H1 (cell line): ENCODE measurements around the gene PRDX2. TPM values are rescaled to one million over a fixed set of nuclear protein-coding genes. Genes with fewer than 3 reads are reported as not detected.

Source experiments
- ASH2L ChIP-seq: fragments of 200-600, 300-600 bp; sonication (generic); IDR thresholded peaks from one replicate; pipeline ENCODE4 v1.7.1; 2017; ENCODE audit warnings: low read length
- ATF2 ChIP-seq: IDR thresholded peaks from 2 replicates; pipeline ENCODE4 v1.6.1; 2012; ENCODE audit warnings: low read length, inconsistent platforms
- ATF3 ChIP-seq: IDR thresholded peaks from 2 replicates; pipeline ENCODE4 v1.6.1; 2011; ENCODE audit warnings: low read depth, mild to moderate bottlenecking, low read length; ENCODE audit not compliant: insufficient read depth
- EGR1 ChIP-seq: IDR thresholded peaks from 2 replicates; pipeline ENCODE4 v1.6.1; 2011; ENCODE audit warnings: low read depth, low read length, borderline replicate concordance
- EZH2 ChIP-seq: fragments of 200-600 bp; sonication (generic); IDR thresholded peaks from 2 replicates; pipeline ENCODE4 v1.7.1; 2012; ENCODE audit warnings: low read depth, mild to moderate bottlenecking, moderate library complexity, low read length, inconsistent platforms; ENCODE audit not compliant: severe bottlenecking
- GTF2F1 ChIP-seq: IDR thresholded peaks from 2 replicates; pipeline ENCODE4 v1.6.1; 2012; ENCODE audit warnings: low read depth, low read length, improper control_type of control experiment, borderline replicate concordance
- HDAC2 ChIP-seq, 2 experiments: fragments of 300-600 bp in 1 of 2; sonication (generic) in 1 of 2; IDR thresholded peaks; 2 replicates each; pipeline ENCODE4 v1.6.1; 2011 to 2012; ENCODE audit warnings: low read depth in 2 of 2, low read length in 2 of 2, mild to moderate bottlenecking in 2 of 2, moderate library complexity in 2 of 2, borderline replicate concordance in 1 of 2, inconsistent platforms in 1 of 2
- HDAC6 ChIP-seq: IDR thresholded peaks from one replicate; pipeline ENCODE4 v1.7.1; 2012; ENCODE audit warnings: low read depth, mild to moderate bottlenecking, inconsistent platforms, low read length, moderate library complexity
- NRF1 ChIP-seq: IDR thresholded peaks from 2 replicates; pipeline ENCODE4 v1.6.1; 2011; ENCODE audit warnings: mild to moderate bottlenecking, low read depth, low read length, improper control_type of control experiment
- PHF8 ChIP-seq: fragments of 200-600 bp; sonication (generic); conservative IDR thresholded peaks from 2 replicates; pipeline ENCODE4 v1.7.1; 2012; ENCODE audit warnings: low read depth, mild to moderate bottlenecking, inconsistent platforms, low read length, moderate library complexity
- POLR2A ChIP-seq, 2 experiments: IDR thresholded peaks; 1 replicate in 1 of 2; 2 replicates in 1 of 2; pipeline ENCODE4 v1.6.1; 2011; ENCODE audit warnings: low read depth in 2 of 2, low read length in 2 of 2, mild to moderate bottlenecking in 2 of 2; ENCODE audit errors: control extremely low read depth in 1 of 2
- POU5F1 ChIP-seq: IDR thresholded peaks from 2 replicates; pipeline ENCODE4 v1.6.1; 2011; ENCODE audit warnings: low read depth, mild to moderate bottlenecking, low read length, moderate library complexity
- RBBP5 ChIP-seq: IDR thresholded peaks from 2 replicates; pipeline ENCODE4 v1.7.1; 2012; ENCODE audit warnings: low read depth, mild to moderate bottlenecking, inconsistent platforms, low read length, moderate library complexity, borderline replicate concordance
- RXRA ChIP-seq: IDR thresholded peaks from 2 replicates; pipeline ENCODE4 v1.6.1; 2011; ENCODE audit warnings: low read depth, mild to moderate bottlenecking, low read length, moderate library complexity; ENCODE audit not compliant: insufficient read depth
- SIN3A ChIP-seq, 2 experiments: IDR thresholded peaks in 1 of 2; conservative IDR thresholded peaks in 1 of 2; 2 replicates each; pipeline ENCODE4 v1.6.1; 2011 to 2012; ENCODE audit warnings: low read length in 2 of 2, improper control_type of control experiment in 1 of 2, low read depth in 1 of 2, mild to moderate bottlenecking in 1 of 2
- SP1 ChIP-seq: IDR thresholded peaks from 2 replicates; pipeline ENCODE4 v1.6.1; 2011; ENCODE audit warnings: low read depth, low read length
- SP2 ChIP-seq: IDR thresholded peaks from 2 replicates; pipeline ENCODE4 v1.6.1; 2012; ENCODE audit warnings: mild to moderate bottlenecking, low read length, inconsistent platforms
- polyA plus RNA-seq, 7 experiments: library from polyadenylated mRNA; depleted of rRNA in 3 of 7; stranded (reverse) in 5 of 7; unstranded in 2 of 7; fragments of >200 nt in 5 of 7; fragments of 200-250 nt in 2 of 7; gene quantifications; 1 replicate in 5 of 7; 2 replicates in 1 of 7; 4 replicates in 1 of 7; pipeline versions ENCODE4 v1.2.1 to v1.2.3, GENCODE V29; 2011 to 2013; ENCODE audit warnings: missing spikeins in 2 of 7, mixed read lengths in 2 of 7
- total RNA-seq: library from RNA; stranded (reverse); fragmentation: NEBNext Ultra II Directional; extraction: Animal tissue kit (Norgen Biotek cat#: 25700); gene quantifications from 2 replicates; pipeline ENCODE4 v1.2.1, GENCODE V29; 2021
- TF ChIP-seq, protein P1 (sequence below), 3 experiments: IDR thresholded peaks; 1 replicate in 2 of 3; 2 replicates in 1 of 3; pipeline versions ENCODE4 v1.5.1 to v1.6.1; 2011; ENCODE audit warnings: low read length in 3 of 3, mild to moderate bottlenecking in 3 of 3, inconsistent platforms in 2 of 3, low read depth in 1 of 3, moderate library complexity in 1 of 3; ENCODE audit not compliant: insufficient read depth in 1 of 3; ENCODE audit errors: control extremely low read depth in 1 of 3

PRDX2 gene
- total and polyA plus RNA-seq, 2 of the 8 experiments (the other 6 are each of a cell fraction or from before 2014, with no cell fraction given): 380 to 748 TPM

DNA sequence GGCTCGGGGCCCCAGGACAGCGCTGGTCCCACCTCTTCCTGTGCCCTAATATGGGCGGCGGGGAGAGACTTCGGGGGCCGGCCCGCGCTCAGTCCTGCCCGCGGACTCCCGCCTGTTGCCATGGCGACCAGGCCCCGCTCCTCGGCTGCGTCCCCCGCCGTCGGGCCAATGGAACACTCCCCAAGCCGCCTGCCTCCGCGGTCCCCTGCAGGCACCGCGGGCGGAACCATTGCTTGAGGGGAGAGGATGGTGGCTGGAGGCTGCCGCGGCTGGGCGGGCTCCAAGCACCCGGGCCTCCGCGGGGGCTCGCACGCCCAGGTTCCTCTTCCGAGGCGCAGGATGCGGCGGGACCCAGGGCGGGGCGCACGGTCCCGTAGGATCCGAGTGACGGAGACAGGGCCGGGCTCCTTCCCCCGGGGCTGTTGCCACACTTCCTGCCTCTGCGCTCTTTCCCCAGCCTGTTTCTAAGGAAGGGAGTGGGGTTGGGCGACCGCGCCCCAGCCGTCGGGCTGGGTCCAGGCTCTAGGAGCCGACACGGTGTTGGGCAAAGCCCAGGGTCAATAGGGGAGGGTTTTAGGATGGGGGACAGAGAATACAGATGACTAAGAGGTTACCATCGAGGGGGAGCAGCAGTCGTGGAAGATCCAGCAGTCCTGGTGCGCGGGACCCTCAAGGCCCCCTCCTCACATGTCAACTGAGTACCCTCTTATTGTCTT, 11.5 kb downstream of the PRDX2 start (continued):
- TF ChIP-seq HDAC6: no peak
- TF ChIP-seq SP1: 0 out of 2 replicates have a peak, but pooled peaks have one; percentile 48
- no peak for TF ChIP-seq ATF2
- TF ChIP-seq ASH2L: peak; percentile 35
- TF ChIP-seq RXRA: no peak
- TF ChIP-seq POU5F1: no peak
- TF ChIP-seq SP2: no peak
- TF ChIP-seq, protein P1, sequence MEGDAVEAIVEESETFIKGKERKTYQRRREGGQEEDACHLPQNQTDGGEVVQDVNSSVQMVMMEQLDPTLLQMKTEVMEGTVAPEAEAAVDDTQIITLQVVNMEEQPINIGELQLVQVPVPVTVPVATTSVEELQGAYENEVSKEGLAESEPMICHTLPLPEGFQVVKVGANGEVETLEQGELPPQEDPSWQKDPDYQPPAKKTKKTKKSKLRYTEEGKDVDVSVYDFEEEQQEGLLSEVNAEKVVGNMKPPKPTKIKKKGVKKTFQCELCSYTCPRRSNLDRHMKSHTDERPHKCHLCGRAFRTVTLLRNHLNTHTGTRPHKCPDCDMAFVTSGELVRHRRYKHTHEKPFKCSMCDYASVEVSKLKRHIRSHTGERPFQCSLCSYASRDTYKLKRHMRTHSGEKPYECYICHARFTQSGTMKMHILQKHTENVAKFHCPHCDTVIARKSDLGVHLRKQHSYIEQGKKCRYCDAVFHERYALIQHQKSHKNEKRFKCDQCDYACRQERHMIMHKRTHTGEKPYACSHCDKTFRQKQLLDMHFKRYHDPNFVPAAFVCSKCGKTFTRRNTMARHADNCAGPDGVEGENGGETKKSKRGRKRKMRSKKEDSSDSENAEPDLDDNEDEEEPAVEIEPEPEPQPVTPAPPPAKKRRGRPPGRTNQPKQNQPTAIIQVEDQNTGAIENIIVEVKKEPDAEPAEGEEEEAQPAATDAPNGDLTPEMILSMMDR (IDR thresholded peaks at IDR 0.05; ENCODE audit: control extremely low read depth in 1 of 3, insufficient read depth in 1 of 3, low read depth in 1 of 3, low read length in 3 of 3): no peak
- TF ChIP-seq ATF3: no peak
- TF ChIP-seq PHF8: 0 out of 2 replicates have a peak, but pooled peaks have one; percentile 28
- TF ChIP-seq EGR1: peak; percentile 61; the same call in 1 of the 2 replicates
- no peak for TF ChIP-seq POLR2A (IDR thresholded peaks at IDR 0.05; ENCODE audit: control extremely low read depth in 1 of 2, low read depth in 2 of 2, low read length in 2 of 2)
- TF ChIP-seq SIN3A (conservative IDR thresholded peaks at IDR 0.05 in 1 of 2, IDR thresholded peaks at IDR 0.05 in 1 of 2; ENCODE audit: low read depth in 1 of 2, low read length in 2 of 2): peak; percentile 5 to 94; a peak in 2 of 4 replicates
- no peak for TF ChIP-seq HDAC2 (IDR thresholded peaks at IDR 0.05; ENCODE audit: borderline replicate concordance in 1 of 2, low read depth in 2 of 2, low read length in 2 of 2)
- no peak for TF ChIP-seq GTF2F1
- no peak for TF ChIP-seq EZH2
- no peak for TF ChIP-seq NRF1
- TF ChIP-seq RBBP5: no peak
